ENCODE data around the gene RAVER2.

DNA sequence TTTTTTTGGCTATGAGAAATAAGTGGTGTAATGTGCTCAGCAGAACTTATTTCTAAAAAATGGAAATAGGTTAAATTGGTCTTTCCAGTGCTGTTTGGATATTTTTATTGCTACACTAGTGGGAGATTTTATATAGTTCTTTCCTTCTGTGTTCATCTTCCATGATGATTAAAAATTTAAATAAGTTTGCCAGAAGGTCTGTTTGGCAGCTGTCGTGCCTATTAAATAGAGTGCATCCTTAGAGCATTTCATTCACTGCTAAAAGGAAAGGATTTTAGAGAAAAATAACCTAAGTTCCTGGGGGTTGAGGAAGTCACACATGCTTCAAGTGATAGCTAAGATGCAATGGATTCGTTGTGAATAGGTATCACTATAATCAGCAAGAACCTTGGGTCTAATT is 29.7 kb upstream of the RAVER2 start:
- TF ChIP-seq, protein P1, sequence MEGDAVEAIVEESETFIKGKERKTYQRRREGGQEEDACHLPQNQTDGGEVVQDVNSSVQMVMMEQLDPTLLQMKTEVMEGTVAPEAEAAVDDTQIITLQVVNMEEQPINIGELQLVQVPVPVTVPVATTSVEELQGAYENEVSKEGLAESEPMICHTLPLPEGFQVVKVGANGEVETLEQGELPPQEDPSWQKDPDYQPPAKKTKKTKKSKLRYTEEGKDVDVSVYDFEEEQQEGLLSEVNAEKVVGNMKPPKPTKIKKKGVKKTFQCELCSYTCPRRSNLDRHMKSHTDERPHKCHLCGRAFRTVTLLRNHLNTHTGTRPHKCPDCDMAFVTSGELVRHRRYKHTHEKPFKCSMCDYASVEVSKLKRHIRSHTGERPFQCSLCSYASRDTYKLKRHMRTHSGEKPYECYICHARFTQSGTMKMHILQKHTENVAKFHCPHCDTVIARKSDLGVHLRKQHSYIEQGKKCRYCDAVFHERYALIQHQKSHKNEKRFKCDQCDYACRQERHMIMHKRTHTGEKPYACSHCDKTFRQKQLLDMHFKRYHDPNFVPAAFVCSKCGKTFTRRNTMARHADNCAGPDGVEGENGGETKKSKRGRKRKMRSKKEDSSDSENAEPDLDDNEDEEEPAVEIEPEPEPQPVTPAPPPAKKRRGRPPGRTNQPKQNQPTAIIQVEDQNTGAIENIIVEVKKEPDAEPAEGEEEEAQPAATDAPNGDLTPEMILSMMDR (IDR thresholded peaks at IDR 0.05): no peak
- TF ChIP-seq JUN (CRISPR knock-in tag; IDR thresholded peaks at IDR 0.05) (no peak), MAX (CRISPR knock-in tag; IDR thresholded peaks at IDR 0.05) (no peak), OVOL2 (CRISPR knock-in tag; IDR thresholded peaks at IDR 0.05; ENCODE audit: borderline replicate concordance) (no peak), NR2C2 (CRISPR knock-in tag; IDR thresholded peaks at IDR 0.05) (no peak), SP1 (CRISPR knock-in tag; conservative IDR thresholded peaks at IDR 0.05) (no peak), CBFB (CRISPR knock-in tag; IDR thresholded peaks at IDR 0.05; ENCODE audit: low read depth) (no peak), USF2 (CRISPR knock-in tag; IDR thresholded peaks at IDR 0.05) (no peak), ETV6 (CRISPR knock-in tag; IDR thresholded peaks at IDR 0.05) (no peak), E2F1 (CRISPR knock-in tag; IDR thresholded peaks at IDR 0.05) (no peak), FOXJ3 (CRISPR knock-in tag; IDR thresholded peaks at IDR 0.05; ENCODE audit: borderline replicate concordance) (no peak), ATF6 (CRISPR knock-in tag; IDR thresholded peaks at IDR 0.05) (no peak), PRDM15 (CRISPR knock-in tag; IDR thresholded peaks at IDR 0.05) (no peak)
- TF ChIP-seq, protein P2, sequence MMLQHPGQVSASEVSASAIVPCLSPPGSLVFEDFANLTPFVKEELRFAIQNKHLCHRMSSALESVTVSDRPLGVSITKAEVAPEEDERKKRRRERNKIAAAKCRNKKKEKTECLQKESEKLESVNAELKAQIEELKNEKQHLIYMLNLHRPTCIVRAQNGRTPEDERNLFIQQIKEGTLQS (CRISPR knock-in tag; conservative IDR thresholded peaks at IDR 0.05): no peak
